Activated CD8-positive, alpha-beta memory T cell treated with anti-CD3 and anti-CD28 coated beads for 48 hours (primary cell): ENCODE data around the gene AMMECR1.
"Not testable (repeated sequence)": the region's sequence is repeated elsewhere in the genome, so short reads cannot be mapped to it uniquely, and the experiment has no call there.

ENCODE experiments used
- DNase-seq, 3 experiments: peaks; one replicate each; pipeline ENCODE4 v3.0.0-alpha.2; 2020; ENCODE audit warnings: low read depth in 2 of 3, low spot score in 2 of 3

AMMECR1 gene

GRCh38 chrX:110317820-110318663 is at the start of gene AMMECR1:
AMMECR1 (minus strand) TSS chrX:110318085; CDS start chrX:110318071, 14 bp downstream.
- DNase-seq = peak; percentile 29 to 53 (median 52)

GRCh38 chrX:110363244-110363643 is 45.4 kb upstream of the AMMECR1 start:
- DNase-seq = no peak

DNA sequence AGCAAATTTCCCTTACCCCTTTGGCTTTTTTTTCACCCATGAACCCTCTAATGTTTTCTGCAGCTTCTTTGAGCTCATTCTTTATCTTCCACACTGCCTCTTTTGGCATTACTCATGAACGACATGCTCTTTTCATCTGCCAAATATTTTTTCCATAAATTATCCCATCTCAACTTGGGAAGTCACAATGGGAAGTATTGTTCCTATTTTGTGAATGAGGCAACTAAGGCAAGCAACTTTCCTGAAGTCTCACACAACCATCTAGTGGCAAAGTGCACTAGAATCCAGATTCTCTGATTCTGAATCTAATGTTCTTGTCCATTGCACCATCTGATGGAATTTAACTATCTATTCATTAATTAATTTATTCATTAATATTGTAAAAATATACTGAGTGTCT is 41.4 kb upstream of the AMMECR1 start:
- no peak for DNase-seq

GRCh38 chrX:110358548-110358947 is 40.7 kb upstream of the AMMECR1 start, which contains the start of gene RTL9:
RTL9 (plus strand) TSS chrX:110358848; CDS start chrX:110450618, 91,770 bp downstream.
- no peak for DNase-seq

- no peak for DNase-seq
These were observed 28.8 kb upstream of the AMMECR1 start for GRCh38 chrX:110346681-110347080.

GRCh38 chrX:110341189-110342035 is 23.5 kb upstream of the AMMECR1 start:
- DNase-seq = no peak

GRCh38 chrX:110338935-110339334 is 21.1 kb upstream of the AMMECR1 start:
- no peak for DNase-seq

- not testable (repeated sequence) for DNase-seq
These were observed 15.6 kb upstream of the AMMECR1 start for GRCh38 chrX:110333458-110333857.

- no peak for DNase-seq
These were observed 13.7 kb upstream of the AMMECR1 start for GRCh38 chrX:110331444-110332030.

- DNase-seq = not testable (repeated sequence)
These were observed 10.7 kb upstream of the AMMECR1 start for GRCh38 chrX:110328613-110329012.

DNA sequence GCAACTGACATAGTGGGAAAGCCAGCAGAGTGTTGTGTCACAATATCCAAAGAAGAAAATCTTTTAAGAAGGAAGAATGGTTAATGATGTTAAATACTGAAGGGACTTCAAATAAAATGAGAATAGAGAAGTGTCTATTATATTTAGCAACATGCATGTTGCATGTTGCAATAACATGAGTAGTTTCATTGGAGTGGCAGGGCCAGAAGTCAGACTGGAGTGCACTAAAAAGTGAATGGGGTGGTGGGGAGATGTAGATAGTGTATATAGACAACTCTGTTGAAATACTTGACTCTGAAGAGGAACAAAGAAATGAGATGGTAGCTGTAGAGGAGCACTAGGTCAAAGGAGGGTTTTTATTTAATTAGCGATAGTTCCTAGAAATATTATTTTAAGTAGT is 9.5 kb upstream of the AMMECR1 start:
- DNase-seq = no peak

DNA sequence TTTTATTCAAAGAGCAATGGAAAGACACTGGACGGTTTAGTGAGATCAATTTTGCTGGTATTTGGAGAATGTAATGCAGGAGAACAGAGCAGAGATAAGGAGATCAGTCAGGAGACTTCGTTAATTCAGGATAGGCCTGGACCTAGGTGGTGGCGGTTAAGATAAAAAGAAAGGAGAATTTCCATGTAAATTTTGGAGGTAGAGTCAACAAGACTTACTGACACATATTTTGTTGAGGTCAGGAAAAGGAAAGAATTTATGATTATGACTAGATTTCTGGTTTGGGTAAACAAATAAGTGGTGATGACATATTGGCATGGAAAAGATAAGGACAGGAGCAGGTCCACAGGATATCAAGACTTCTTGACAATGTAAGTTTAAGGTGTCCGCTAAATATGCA is 8.8 kb upstream of the AMMECR1 start:
- DNase-seq = no peak

DNA sequence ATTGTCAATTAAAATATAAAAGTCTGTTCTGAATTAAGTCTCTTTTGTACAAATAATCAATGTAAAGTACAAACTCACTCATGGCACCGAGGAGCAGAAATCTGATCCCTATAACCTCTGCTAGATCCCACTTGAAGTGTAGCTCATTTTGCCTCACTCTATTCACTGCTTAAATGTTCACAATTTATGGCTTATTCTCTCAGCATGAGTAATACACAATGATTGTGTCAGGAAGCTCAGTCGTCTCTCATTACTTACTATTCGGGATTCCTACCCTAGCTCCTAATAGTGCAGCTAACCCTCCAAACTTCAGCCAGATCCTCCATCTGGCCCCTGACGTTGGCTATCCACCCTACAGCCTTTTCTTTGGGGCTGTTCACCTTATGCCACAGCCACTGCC is 4.7 kb upstream of the AMMECR1 start:
- no peak for DNase-seq

GRCh38 chrX:110321670-110322069 is 3.8 kb upstream of the AMMECR1 start:
- no peak for DNase-seq

DNA sequence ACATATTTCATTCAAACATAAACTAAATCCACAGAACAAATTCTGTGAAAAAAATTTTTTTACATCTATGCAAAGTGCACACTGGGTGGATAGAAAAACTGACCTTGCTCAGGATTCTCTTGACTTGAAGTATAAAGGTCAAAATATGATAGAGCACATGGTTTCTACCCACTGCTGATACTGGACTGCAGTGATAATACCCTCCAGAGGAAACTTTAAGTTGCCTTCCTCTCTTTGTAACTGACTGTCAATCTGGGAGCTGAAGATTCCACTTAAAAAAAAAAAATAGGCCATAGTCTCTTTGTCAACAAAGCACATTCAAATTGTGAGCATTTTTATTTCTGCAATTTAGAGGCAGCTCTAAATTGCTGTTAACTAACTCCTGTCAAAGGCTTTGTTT is 3.2 kb upstream of the AMMECR1 start:
- DNase-seq = no peak

DNA sequence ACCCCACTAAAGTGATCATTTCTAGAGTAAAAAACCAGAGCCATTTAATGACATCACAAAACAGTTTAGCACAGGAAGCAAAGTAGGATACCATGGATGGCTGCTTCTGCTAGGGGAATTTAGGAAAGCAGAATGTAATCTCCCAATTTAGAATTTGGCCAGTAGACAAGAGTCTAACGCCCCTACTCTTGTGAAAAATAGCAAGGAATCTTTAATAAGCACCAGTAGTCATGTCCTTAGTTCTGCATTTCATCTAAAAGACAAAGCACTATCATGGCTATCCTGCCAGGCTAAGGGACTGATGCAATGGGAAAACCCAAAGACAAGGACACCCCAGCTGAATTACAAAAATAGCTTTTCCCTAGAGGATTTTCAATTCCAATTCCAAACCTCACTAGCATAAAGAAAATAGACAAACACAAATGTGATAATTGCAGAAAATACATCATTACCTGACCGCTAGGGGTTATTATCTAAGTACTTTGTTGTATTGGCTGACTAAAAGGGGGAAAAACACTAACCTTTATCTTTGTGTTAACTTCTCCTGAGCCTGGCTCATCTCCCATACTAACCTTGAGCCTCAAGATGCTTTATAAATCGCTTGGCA is 2.6 kb upstream of the AMMECR1 start:
- DNase-seq = no peak

DNA sequence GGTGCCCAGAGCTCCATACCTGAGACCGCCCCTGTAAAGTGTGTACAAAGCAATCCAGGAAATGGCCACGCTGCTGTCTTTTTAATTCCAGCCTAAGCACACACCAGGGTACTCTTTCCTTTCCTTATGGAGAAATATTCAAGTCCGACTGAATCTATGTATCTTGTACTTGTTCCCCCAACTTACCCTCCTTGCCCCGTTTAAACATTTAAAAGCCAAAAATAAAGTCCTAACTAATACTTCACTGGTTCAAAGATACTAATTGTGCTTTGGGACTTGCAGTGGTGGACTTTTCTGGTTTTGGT is 731 bp upstream of the AMMECR1 start:
- no peak for DNase-seq

DNA sequence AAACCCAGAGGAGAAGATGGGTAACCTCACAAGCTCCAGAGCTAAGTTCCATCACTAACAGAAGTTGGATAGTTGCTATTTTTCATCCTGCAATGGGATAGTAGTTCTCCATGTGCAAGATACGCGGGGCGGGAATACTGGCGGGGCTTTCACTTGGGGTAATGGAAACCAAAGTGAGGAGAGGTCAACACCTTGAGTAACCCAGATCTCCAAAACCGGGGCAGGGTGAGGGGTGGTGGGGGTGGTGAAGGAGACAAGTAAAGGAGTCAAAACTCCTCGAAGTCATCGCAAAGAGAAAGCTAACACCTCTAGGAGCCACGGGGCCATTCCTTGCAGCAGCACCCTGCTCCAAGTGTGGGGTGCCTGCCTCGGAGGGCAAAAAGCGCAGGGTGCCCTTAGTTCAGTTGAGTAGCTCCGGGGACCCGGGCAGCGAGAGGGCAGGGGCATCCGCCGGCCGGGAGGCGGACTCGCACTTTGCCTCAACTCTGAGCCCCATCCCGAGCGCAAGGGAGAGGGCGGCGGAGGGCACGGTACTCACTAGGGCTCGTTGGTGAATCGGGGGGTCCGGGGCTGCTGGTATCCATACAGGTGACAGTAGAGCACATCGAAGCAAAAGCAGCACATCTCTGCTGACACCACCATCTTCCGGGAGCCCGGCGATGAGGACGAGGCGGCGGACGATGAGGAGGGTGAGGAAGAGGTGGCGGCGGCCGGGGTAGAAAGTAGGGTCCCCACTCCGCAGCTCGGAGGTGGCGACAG is 645 bp downstream of the AMMECR1 start:
- peak in 2 of 3 experiments; percentile 2 to 4 for DNase-seq

- no peak for DNase-seq
These were observed 1.4 kb downstream of the AMMECR1 start for GRCh38 chrX:110316351-110317060.

DNA sequence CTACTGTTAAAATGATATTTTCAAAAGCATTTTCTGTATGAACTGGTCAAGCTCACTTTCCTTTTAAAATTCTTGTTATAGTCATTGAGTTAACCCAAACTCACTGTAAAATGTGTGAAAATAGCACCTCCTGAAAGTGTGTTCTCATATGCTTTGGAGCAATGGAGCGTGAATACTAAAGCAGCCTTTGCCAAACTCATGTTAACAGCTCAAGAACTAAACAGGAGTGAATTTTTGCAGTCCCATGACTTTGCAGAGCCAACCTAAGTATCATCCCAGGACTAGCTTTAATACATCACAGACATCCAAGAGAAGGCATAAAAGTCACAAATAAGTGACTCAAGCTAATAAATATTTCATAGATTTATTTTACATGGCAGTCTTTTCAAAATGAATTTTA is 2.3 kb downstream of the AMMECR1 start:
- no peak for DNase-seq
